Right forelimb (tissue), 1 donor: ENCODE results near the gene ZNFX1.
"Not testable (repeated sequence)": the region's sequence is repeated elsewhere in the genome, so short reads cannot be mapped to it uniquely, and the experiment has no call there.

Experiments used
- DNase-seq: peaks from one replicate; pipeline ENCODE4 v3.0.0-alpha.2; 2018

ZNFX1 gene

GRCh38 chr20:49245921-49246740 is 31.7 kb downstream of the ZNFX1 start:
- no peak for DNase-seq

GRCh38 chr20:49237531-49237930 is 40.3 kb downstream of the ZNFX1 start:
- DNase-seq = no peak

- no peak for DNase-seq
Observed at GRCh38 chr20:49236301-49236700, 41.6 kb downstream of the ZNFX1 start.

- no peak for DNase-seq
Observed at GRCh38 chr20:49234831-49235230, 43.0 kb downstream of the ZNFX1 start.

- no peak for DNase-seq
Observed at GRCh38 chr20:49233226-49233625, 44.6 kb downstream of the ZNFX1 start.

GRCh38 chr20:49231471-49231870 is 46.4 kb downstream of the ZNFX1 start:
- DNase-seq = no peak

- peak; percentile 46 for DNase-seq
Observed at GRCh38 chr20:49230561-49231133, 47.2 kb downstream of the ZNFX1 start.

- no peak for DNase-seq
Observed at GRCh38 chr20:49230021-49230420, 47.8 kb downstream of the ZNFX1 start.

- DNase-seq = no peak
Observed at GRCh38 chr20:49229381-49229780, 48.5 kb downstream of the ZNFX1 start.

GRCh38 chr20:49228676-49229075 is 49.2 kb downstream of the ZNFX1 start:
- DNase-seq = no peak

GRCh38 chr20:49225896-49226295 is 52.0 kb downstream of the ZNFX1 start:
- no peak for DNase-seq

GRCh38 chr20:49219924-49220831 is 57.7 kb downstream of the ZNFX1 start:
- DNase-seq = no peak

GRCh38 chr20:49219091-49219923 is 58.5 kb downstream of the ZNFX1 start, which contains the start of gene DDX27:
TSS of gene DDX27 (plus strand) at chr20:49219416. CDS start at chr20:49219449, 33 bp downstream.
- DNase-seq = peak; percentile 98

GRCh38 chr20:49218739-49219090 is 59.1 kb downstream of the ZNFX1 start:
- DNase-seq = not testable (repeated sequence)

- DNase-seq = peak; percentile 93
Observed at GRCh38 chr20:49216991-49217578, 60.8 kb downstream of the ZNFX1 start.

- no peak for DNase-seq
Observed at GRCh38 chr20:49215232-49215631, 62.6 kb downstream of the ZNFX1 start.

GRCh38 chr20:49214571-49214970 is 63.3 kb downstream of the ZNFX1 start:
- DNase-seq = no peak

GRCh38 chr20:49210757-49211110 is 67.1 kb downstream of the ZNFX1 start:
- DNase-seq = no peak

- DNase-seq = no peak
Observed at GRCh38 chr20:49210101-49210756, 67.6 kb downstream of the ZNFX1 start.

GRCh38 chr20:49207076-49207475 is 70.8 kb downstream of the ZNFX1 start:
- DNase-seq = no peak

- DNase-seq = no peak
Observed at GRCh38 chr20:49203746-49204145, 74.1 kb downstream of the ZNFX1 start.

- no peak for DNase-seq
Observed at GRCh38 chr20:49203011-49203410, 74.8 kb downstream of the ZNFX1 start.
